HS-5 (cell line): ENCODE data around the gene LHX5.

ENCODE experiments used
- DNase-seq: peaks from one replicate; pipeline ENCODE4 v3.0.0-alpha.2; 2012; ENCODE audit warnings: low read depth

Gene LHX5

DNA sequence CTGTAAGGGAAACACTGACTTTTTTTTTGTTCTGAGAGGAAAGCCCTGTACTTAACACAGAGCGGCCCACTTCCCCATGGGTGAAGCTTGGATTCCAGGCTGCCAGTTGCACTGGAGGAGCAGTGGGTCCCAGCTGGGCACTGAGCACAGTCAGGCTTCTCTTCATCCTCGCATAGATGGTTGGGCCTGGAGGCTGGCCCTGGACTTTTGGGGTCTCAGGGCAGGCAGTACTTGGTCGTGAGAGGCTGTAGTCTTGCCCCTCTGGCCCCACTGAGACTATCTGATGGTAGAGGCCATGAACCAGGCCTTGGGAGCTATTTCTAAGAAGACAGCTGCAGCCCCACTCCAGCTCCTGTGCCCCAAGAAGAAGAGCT is 6.2 kb upstream of the LHX5 start:
- no peak for DNase-seq

DNA sequence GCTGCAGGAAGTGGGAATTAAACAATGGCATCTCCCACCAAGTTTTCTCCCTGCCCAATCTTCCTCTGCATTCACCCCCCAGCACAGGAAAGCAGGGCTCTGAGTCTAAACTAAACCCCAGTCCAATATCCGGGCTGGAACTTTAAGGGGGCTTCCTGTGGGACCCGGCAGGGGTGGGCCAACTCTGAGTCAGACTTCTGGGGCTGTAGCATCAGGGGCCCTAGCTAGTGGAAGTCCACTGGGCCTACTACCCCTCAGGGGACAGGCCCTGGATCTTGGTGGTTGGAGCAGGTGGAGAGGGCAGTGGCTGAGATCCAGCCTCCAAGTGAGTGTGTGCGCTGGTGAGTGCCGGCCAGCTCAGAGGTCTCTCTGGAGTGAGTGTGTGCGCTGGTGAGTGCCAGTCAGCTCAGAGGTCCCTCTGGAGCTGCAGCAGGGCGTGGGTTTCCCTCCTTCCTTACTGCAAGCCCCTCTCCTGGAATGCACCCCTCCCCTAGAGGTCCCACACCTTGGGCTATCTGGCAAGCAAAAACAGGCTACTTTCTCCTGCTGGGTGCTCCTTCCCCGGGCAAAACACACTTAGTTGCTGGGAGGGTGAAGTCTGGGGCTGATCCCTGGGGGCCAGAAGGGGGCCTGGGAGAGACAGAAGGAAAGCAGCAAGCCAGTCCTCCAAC is 5.6 kb upstream of the LHX5 start:
- DNase-seq = no peak

DNA sequence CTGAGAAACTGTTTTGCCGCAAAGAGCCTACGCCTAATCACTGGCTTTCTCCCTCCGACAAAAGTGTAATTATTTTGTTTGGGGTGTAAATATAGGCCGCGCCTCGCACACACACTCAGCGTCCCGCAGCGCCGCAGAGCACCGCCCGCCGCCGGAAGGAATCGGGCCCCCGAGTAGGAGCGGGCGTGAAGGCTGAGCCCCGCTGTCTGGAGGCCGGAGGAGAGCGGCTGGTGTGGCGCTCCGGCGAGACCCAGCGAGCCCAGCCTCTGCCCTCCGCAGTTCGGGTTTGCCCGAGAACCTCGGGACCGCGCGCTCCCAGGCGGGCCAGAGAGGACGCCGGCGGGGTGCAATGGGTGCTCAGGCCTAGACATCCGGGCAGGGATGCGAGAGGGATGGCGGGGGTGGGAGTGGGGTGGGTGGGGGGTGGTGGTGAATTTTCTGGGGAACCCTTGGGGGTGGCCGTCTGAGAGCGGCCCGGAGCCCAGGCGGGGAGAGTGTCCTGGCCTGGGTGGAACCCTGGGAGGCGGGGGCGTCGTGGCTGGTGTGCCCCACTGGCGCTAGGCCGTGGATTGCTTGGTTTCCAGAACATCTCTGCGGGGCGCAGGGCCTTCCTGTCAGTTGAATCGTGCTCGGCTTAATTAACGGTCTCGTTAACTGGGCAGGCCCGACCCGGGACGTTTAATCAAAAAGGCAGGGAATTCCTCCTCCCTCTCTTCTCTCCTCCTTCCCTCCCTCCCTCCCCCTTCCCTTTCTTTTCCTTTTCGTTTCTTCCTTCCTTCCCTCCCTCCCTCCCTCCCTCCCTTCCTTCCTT is 4.7 kb upstream of the LHX5 start:
- DNase-seq = no peak

DNA sequence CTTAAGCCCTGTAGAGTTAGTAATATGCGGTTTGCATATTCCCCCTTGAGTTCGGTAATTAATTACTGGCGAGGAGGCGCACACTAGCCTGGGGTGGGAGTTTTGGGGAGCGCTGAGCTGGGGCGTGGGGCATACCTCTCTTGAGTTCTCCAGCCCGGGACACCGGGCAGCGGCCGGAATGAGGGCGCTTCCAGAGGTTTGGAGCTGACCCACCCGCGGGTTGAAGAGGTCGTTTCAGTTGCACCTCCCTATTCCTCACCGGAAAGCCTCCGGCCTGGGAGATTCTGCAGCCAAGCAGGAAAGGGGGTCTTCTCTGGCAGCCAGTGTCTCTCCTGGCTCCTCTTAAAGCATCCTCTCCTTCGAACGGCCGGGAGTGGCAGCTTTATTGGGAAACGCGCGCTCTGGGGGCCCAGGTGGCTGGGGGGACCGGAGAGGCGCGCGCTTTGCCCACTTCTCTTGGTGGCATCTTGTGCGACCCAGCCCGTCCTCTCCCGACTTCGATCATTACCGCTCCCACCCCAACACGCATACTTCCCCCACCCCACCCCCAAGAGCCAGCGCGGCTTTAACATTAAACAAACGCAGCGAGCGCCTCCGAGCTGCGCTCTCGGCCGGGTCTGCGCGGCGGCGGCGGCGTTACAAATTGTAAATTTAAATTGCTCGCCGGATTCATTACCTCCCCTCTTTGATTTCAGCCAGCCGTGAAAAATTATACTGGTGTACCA is 3.9 kb upstream of the LHX5 start:
- no peak for DNase-seq

DNA sequence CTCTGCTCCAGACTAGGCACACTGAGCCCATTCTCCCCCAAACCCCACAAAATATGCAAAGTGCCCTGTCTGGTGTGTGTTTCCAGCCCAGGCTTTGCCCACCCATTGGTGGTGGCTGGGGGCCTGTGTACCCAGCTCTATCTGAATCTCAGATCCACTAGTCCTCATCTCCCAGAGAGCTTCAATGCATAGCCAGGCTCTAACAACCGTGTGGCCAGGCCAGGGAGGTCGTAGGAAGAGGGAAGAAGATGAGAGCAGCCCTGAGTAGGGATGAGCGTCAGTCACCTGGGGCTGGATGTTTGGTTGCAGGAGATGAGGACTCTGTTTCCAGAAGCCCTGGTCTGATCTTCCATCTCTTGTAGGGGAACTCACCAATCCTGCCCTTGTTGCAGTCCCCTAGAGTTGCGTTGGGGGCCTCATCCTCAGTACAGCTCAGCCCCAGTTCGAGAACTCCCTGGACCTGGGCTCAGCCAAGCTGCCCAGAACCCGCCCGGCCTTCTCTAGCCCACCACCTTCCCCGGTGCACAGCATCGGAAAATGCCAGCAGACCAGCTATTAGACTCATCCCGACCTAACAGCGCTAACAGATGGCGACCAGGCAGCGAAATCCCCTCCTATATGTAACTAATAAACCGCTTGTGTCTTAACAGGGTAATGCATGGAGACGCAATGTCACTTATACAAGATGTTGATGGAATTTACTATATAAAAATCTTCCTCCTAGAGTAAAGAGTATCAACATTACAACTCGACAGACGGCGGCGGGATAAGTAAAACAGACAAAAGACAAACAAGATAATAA is 3.2 kb upstream of the LHX5 start:
- DNase-seq = no peak

DNA sequence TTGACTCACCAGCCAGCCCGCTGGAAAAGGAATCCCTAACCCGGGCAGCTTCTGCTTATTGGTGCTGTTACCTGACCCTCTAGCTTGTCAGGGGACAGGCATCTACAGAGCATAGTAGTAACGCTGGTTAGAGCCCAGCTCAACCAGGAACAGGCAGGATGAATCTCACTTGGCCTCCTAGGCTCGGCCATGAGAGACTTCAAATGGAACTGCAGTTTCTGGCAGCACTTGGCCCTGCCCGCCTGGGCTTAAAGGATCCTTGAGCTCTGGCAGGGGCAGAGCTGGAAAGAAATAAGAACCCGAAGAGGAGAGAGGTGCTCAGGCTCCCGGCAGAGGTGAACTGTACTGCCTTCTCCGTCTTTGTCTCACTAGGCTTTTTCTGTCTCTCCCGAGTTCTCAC is 2.3 kb upstream of the LHX5 start:
- DNase-seq = no peak

DNA sequence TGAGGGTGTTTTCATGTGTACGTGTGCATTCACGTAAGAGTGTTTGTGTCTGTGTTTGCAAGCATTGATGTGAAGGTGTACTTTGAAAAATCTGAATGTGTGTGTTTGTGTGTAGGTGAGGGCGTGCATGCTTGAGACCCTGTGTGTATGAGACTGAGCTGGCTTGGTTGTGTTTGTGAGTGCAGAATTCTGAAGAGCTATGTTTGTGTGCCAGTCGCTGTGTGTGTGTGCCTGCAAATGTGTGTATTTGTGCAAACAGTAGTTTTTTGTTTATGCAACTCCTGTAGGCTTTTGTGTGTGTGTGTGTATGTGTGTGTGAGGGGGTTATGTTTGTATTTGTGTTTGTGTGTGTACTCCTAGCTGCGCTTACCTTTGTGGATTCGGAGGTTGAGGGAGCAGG is 1.7 kb upstream of the LHX5 start:
- DNase-seq = no peak

DNA sequence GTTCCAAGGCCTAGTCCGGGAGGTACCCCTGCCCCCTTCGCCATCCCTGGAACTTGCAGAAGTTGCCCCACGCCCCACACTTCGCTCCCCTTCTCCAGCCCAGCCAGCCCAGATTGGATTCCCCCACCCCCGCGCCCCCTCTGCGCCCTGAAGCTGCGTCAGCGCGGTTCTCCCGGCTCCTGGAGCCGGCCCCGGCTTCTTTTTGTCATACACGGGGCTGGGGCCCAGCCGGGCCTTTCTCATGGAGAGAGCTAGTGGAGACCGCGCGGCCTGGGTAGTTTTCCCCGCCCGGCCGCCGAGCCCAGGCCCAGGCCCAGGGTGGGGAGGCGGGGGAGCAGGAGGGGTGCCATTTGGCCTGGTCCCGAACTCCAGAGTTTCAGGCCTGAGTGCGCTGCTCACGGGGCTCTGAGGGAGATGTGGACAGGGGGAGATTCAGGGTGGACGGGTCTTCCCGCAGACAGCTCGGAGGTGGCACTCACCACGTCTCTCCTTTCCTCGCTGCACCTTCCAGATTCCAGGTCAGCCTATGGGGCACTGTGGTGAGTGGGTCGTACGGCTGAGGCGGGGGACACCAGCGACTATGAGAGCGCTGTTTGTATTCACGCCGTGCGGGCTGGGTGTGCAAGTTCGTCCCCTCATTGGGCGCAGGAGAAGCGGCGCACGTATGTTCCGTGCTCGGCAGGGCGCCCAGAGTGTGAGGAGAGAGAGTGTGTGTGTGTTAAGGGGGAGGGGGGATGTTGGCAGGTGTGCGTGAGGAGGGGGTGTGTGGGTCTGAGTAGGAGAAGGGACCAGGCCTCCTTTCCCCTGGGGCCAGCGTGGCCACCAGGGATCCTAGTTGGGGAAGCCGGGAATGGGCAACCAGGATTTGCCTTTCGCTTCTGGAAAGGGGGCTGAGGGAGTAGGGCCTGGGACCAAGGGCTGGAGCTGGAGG is 785 bp upstream of the LHX5 start:
- no peak for DNase-seq

DNA sequence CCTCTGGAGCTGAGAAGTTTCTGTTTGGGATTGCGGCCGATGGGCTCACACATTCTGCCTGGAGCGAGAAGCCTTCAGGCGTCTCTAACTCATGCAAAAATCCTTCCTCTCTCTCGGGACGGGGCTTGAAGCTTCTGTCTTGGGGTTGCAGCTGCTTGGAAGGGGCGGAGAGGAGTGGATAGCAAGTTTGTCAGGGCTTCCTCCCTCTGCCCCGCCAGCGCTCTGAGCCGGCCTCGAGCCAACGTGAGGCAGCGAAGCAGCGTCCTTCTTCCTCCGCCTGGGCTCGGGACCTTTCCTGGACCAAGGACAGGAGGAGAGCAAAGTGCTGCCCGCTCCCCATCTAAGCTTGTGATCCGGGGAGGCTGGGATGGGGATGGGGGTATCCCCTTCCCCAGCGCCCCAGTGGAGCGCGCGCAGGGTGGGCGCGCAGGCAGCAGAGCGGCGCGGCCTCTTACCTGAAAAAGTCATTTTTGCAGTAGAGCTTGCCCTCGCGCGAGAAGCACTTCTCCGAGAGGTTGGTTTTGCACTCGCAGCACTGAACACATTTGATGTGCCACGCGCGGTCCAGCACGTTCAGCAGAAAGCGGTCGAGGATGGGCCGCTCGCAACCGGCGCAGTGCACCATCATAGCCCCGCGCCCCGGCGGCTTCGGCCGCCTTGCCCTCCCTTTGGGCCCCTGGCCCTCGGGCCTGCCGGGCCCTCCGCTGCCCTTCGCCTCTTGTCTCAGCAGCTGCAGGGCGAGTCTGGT is 626 bp downstream of the LHX5 start:
- DNase-seq = no peak

DNA sequence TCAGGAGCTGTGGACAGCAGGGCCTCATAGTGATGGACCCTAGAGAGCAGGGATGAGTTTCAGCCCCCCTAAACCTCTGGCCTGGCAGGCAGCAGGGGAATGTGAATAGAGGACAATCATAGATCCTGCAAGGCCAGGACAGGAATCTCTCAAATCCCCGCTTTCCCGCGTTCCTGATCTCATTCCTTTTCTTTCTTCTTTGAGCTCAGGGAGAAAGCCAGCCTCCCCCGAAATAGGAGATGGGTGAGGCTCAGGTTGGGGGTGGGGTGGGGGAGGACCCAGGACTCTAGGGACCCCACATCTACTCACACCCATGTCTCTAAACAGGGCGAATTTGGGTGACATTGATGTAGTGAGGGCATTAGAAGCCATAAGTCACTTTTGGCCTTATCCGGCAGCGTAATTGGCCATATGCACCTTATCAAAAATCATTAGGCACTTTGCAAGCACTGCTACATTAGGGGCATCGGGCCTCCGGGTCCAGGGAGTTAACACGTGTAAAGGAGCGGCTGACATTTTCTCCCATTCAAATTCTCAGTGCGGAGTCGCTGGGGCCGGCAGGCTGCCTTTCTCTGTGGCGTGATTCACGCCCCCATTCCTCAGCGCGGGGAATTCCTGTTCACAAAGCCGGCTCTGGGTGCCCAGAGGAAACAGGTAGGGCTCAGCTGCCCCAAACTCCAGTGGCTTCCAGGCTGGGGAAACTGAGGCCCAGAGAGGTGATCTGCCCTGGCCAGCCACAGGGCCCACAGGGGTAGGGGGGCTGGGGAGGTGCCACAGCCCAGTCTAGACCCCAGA is 1.5 kb downstream of the LHX5 start:
- no peak for DNase-seq

DNA sequence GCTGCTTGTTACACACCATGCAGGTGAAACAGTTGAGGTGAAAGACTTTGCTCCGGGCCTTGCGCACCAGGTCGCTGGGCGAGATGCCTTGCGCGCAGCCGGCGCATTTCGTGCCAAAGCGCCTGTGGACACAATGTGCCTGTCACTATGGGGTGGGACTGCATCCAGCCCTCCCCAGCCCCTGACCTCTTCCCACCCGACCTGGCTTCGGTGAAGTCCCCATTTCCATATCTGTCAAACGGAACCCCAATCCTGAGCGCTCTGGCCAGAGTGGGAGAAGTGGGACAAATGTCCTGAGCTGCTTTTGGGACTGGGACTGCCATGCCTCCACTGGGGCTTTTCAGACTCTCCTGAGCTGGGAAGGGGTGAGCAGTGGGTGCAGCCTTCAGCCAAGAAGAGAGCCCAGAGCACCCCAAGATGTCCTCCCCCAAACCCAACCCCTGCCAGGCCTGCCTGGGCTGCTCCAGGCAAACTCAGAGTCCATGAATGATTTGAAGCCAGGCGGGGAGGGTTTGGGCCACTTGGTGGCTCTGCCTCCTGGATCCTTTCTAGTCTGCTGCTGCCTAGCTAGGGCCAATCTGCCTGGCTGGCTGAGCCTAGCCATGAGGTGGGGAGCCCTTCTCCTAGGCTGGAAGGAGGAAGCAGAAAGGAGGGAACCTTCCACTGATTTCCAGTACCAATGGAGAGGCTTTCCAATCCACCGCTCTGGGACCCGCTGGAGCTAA is 2.3 kb downstream of the LHX5 start:
- no peak for DNase-seq

DNA sequence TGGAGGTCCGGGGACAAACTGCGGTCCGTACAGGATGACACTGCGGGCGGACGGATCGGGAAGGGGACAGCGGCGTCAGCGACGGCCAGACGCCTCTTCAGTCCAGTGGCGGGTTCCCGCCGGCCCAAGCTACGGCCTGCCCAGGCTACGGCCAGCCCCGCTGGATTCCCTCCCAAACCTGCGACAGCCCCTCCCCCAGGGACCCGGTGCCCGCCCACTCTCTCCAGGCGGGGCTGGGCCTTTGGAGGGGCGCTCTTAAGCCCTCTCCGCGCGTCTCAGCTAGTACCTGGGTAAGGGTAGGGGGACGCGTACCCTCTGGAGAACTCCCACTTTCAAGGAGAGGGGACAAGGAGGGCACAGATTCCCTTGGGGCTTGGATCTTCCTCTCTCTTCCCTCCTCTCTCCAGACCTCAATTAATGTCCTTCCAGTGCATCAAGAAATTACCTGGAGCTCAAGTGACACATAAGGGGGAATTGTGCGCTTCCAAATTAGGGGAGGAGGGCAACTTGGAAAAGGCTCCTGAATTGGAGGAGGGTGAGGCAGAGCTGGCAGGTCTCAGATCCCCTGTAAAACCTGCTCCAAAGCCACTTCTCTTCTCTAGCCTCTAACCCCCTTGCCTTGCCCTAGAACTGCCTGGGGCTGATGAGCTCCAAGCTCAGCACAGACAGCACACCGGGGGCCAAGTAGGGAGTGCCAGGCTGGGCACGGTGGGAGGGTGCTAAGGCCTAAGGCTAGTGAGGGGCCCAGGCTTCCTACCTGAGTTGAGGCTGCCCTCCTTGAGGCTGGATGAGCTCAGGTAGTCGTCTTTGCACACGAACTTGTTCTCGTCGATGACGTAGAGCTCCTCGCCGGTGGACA is 3.1 kb downstream of the LHX5 start:
- no peak for DNase-seq

DNA sequence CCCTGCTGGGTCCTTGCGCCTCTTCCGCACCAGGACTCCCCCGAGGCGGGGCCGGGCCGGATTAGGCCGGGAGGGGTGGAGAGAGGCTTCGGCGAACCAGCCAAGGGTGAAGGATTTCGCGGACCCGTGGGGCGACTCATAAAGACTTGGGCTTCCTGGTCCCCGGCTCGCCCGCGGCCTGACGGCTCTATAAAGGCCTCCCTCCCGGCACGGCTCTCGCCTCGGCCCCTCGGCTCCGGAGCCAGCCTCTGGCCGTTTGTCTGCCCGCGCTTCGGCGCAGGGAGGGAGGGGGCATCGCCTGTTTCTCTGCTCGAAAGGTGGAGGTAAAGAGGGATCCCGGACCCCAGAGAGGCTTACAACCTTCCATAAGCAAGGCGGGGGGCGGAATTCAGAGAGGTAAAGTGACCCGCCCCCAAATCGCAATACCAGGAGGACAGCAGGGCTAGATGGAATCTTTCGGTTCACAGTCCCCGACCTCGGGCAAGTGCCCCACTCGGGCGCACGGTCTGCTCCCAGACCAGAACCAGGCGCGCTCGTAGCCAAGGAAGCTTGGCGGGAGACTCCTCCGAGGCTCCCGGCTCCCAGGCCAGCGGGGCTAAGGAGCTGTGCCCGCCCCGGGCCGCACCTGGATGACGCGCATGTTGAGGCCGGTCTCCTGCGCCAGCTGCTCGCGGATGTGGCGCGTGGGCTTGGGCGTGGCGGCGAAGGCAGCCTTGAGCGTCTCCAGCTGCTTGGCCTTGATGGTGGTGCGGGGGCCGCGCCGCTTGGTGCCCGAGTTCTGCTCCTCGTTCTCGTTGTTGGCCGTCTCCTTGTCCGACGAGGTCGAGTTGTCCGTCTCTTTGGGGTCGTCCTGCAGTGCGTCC is 3.9 kb downstream of the LHX5 start:
- DNase-seq = no peak

DNA sequence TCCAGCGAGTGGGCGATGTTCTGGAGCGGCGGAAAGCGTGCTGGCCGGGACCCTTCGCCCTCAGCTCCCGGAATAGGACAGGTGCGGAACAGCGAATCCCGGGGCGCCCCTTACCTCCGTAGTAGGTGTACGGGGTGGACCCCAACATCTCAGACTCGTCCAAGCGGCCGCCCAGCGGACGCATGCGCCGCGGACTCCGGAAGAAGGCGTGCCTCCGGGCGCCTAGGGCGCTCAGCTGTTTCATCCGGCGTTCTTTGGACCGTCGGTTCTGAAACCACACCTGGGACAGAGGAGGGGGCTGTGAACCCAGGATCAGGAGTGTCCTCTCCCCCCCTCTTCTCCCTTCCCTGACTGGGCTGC is 4.5 kb downstream of the LHX5 start:
- no peak for DNase-seq

DNA sequence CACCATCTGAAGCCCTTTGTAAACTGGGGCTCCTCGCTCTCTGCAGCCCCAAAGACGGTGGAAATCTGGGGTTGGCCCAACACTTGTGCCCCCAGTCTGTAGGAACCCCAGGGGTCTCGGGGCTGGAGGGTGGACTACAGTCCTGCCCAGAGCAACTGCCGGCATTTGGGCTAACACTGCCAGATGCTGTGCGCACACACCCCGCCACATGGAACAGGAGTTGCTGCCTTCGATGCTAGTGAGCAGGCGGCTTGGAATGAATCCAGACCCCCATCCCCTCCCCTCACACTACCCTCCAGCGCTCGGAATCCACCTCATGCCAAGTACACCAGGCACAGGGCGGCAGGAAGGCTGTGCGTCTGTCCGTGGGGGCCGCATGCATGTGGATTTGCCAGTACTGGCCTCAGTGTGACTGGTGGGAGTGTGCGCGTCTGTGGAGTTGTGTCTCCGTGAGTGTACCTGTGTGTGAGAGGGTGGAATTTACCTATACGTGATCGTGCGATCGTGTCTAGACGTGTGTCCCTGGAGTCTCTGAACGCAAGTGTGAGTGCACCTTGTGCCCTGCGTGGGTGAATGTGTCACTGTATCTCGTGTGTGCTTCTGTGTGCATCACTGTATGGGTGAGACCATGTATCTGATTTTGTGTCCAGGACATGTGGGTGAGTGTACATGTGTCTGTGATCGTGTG is 5.1 kb downstream of the LHX5 start:
- DNase-seq = no peak

DNA sequence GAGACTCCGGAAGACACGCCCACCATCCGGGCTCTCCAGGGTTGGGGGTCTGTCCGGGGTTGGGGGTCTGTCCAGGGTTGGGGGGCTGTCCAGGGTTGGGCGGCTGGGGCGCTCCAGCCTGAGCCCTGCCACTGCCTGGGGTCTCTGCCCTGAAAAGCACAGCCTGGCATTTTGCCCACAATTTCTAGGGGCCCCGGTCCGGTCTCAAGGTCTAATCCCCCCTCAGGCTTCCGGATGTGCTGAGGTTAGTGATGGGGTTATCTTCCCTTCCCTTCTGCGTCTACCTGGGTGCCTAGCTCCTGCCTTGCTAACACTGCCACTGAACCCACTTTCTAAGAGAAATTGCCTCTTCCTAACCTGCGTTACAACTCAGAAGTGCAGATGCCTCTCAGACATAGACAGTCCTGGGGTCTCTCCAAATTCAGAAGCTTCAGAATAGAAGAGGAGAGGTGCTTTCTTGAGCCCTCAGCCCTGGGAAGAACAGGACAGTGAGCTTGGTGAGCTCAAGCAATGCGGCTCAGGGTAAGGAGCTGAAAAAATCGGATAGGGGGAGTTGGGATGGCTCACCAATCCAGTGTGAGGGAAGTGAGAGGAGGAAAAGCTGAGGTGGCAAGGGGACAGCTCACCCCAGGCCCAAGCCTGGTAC is 5.7 kb downstream of the LHX5 start:
- DNase-seq = no peak
